ENCODE measurements around the gene HPCAL1. TPM values are rescaled to one million over a fixed set of nuclear protein-coding genes. Genes with fewer than 3 reads are reported as not detected.

The HPCAL1 gene
- total and polyA plus RNA-seq, 4 donors = 122 to 147 (median 136) TPM

GRCh38 chr2:10370390-10370789 lies 67.7 kb downstream of the HPCAL1 start:
- Histone ChIP-seq H3K36me3 (ENCODE audit: control insufficient read depth in 4 of 4, insufficient read depth in 4 of 4, low read length in 4 of 4) (peaks cover 0 to 2% (median 0%) of the 10 kb centered on the region in 4 donors), H3K4me3 (no peak overlapping the region), H3K27me3 (ENCODE audit: control insufficient read depth in 3 of 3, insufficient read depth in 3 of 3, low read length in 2 of 3) (no peaks in the 10 kb centered on the region), H3K27ac (ENCODE audit: low read depth in 1 of 2, low read length in 1 of 2) (peak overlapping the region in 1 of 2 donors; percentile 81), H3K9me3 (ENCODE audit: control insufficient read depth in 4 of 4, insufficient read depth in 3 of 4, low read length in 3 of 4) (no peaks in the 10 kb centered on the region), H3K4me1 (ENCODE audit: control insufficient read depth in 5 of 5, insufficient read depth in 5 of 5, low read length in 5 of 5) (peaks cover 0 to 37% (median 12%) of the 10 kb centered on the region in 5 donors), H3K9ac (ENCODE audit: insufficient read depth in 1 of 2, low read length in 2 of 2) (no peak overlapping the region)
- 80 to 93% methylated on average over 1 of the region's 1 CpG for WGBS, 2 donors
- TF ChIP-seq CTCF (IDR thresholded peaks at IDR 0.05; ENCODE audit: control extremely low read depth, extremely low read depth) = no peak
- ATAC-seq (ENCODE audit: insufficient read depth, low FRiP score) (no peak), DNase-seq (no peak)

GRCh38 chr2:10370895-10371294 lies 68.2 kb downstream of the HPCAL1 start:
- peaks cover 0 to 2% (median 0%) of the 10 kb centered on the region in 4 donors for H3K36me3 ChIP-seq (ENCODE audit: control insufficient read depth in 4 of 4, insufficient read depth in 4 of 4, low read length in 4 of 4)
- peaks cover 0 to 32% (median 12%) of the 10 kb centered on the region in 5 donors for H3K4me1 ChIP-seq (ENCODE audit: control insufficient read depth in 5 of 5, insufficient read depth in 5 of 5, low read length in 5 of 5)
- H3K9ac ChIP-seq (ENCODE audit: insufficient read depth in 1 of 2, low read length in 2 of 2) = no peak overlapping the region
- ATAC-seq (ENCODE audit: insufficient read depth, low FRiP score) (no peak), DNase-seq (no peak)
- TF ChIP-seq CTCF (IDR thresholded peaks at IDR 0.05; ENCODE audit: control extremely low read depth, extremely low read depth) = no peak
- H3K4me3 ChIP-seq = no peak overlapping the region
- peak overlapping the region in 1 of 2 donors; percentile 81 for H3K27ac ChIP-seq (ENCODE audit: low read depth in 1 of 2, low read length in 1 of 2)
- no peaks in the 10 kb centered on the region for H3K27me3 ChIP-seq (ENCODE audit: control insufficient read depth in 3 of 3, insufficient read depth in 3 of 3, low read length in 2 of 3)
- H3K9me3 ChIP-seq (ENCODE audit: control insufficient read depth in 4 of 4, insufficient read depth in 3 of 4, low read length in 3 of 4) = no peaks in the 10 kb centered on the region
- WGBS, 2 donors = 78 to 92% methylated on average over 6 of the region's 6 CpGs

- WGBS, 2 donors = 81 to 90% methylated on average over 15 of the region's 15 CpGs
- no peak for ATAC-seq (ENCODE audit: insufficient read depth, low FRiP score)
- H3K36me3 ChIP-seq (ENCODE audit: control insufficient read depth in 4 of 4, insufficient read depth in 4 of 4, low read length in 4 of 4) = peaks cover 0 to 2% (median 0%) of the 10 kb centered on the region in 4 donors
- H3K9me3 ChIP-seq (ENCODE audit: control insufficient read depth in 4 of 4, insufficient read depth in 3 of 4, low read length in 3 of 4) = no peaks in the 10 kb centered on the region
- no peak overlapping the region for H3K4me3 ChIP-seq
- no peak for TF ChIP-seq CTCF (IDR thresholded peaks at IDR 0.05; ENCODE audit: control extremely low read depth, extremely low read depth)
- peak overlapping the region in 1 of 2 donors; percentile 63 for H3K27ac ChIP-seq (ENCODE audit: low read depth in 1 of 2, low read length in 1 of 2)
- H3K4me1 ChIP-seq (ENCODE audit: control insufficient read depth in 5 of 5, insufficient read depth in 5 of 5, low read length in 5 of 5) = peaks cover 0 to 32% (median 12%) of the 10 kb centered on the region in 5 donors
- no peaks in the 10 kb centered on the region for H3K27me3 ChIP-seq (ENCODE audit: control insufficient read depth in 3 of 3, insufficient read depth in 3 of 3, low read length in 2 of 3)
- DNase-seq = no peak
- H3K9ac ChIP-seq (ENCODE audit: insufficient read depth in 1 of 2, low read length in 2 of 2) = no peak overlapping the region
Observed at GRCh38 chr2:10371441-10372196, 68.9 kb downstream of the HPCAL1 start.
